Renal cortex interstitium (tissue), 11 donors: Measurements from ENCODE around the gene USP47. TPM values are rescaled to one million over a fixed set of nuclear protein-coding genes. Genes with fewer than 3 reads are reported as not detected.

ENCODE experiments used
- DNase-seq, 11 donors: peaks; one replicate each; pipeline ENCODE4 v3.0.0-alpha.2; 2013; ENCODE audit warnings: low read depth in 9 of 11, low spot score in 4 of 11; ENCODE audit errors: extremely low read depth in 1 of 11
- polyA plus RNA-seq, 3 donors: library from polyadenylated mRNA; unstranded; fragments of 120-200 nt; gene quantifications; one replicate each; pipeline ENCODE4 v1.2.1, GENCODE V29; 2013; ENCODE audit not compliant: insufficient read length in 3 of 3

USP47 gene
- polyA plus RNA-seq, 3 donors: 79.7 to 94.1 (median 91.5) TPM

- DNase-seq: no peak
Observed at GRCh38 chr11:11969380-11970215, 127.8 kb downstream of the USP47 start.

GRCh38 chr11:11970556-11970955, 128.8 kb downstream of the USP47 start:
- no peak for DNase-seq

- DNase-seq: peak in 1 of 11 donors; percentile 41
Observed at GRCh38 chr11:11971906-11972547, 130.3 kb downstream of the USP47 start.

- no peak for DNase-seq
Observed at GRCh38 chr11:11972730-11973341, 131.1 kb downstream of the USP47 start.

- DNase-seq: peak in 4 of 11 donors; percentile 30 to 46 (median 36)
Observed at GRCh38 chr11:11973361-11973800, 131.6 kb downstream of the USP47 start.

- no peak for DNase-seq
Observed at GRCh38 chr11:11973866-11974265, 132.1 kb downstream of the USP47 start.

GRCh38 chr11:11975201-11976092, 133.7 kb downstream of the USP47 start:
- no peak for DNase-seq

GRCh38 chr11:11976481-11977127, 134.8 kb downstream of the USP47 start:
- no peak for DNase-seq

GRCh38 chr11:11977206-11977938, 135.6 kb downstream of the USP47 start:
- DNase-seq: peak in 3 of 11 donors; percentile 24 to 51 (median 30)

GRCh38 chr11:11978098-11978637, 136.4 kb downstream of the USP47 start:
- DNase-seq: no peak

- DNase-seq: peak in 2 of 11 donors; percentile 34 to 44
Observed at GRCh38 chr11:11978792-11979487, 137.2 kb downstream of the USP47 start.

- peak in 1 of 11 donors; percentile 41 for DNase-seq
Observed at GRCh38 chr11:11979488-11980117, 137.8 kb downstream of the USP47 start.

GRCh38 chr11:11980200-11980599, 138.4 kb downstream of the USP47 start:
- DNase-seq: no peak

- DNase-seq: no peak
Observed at GRCh38 chr11:11980841-11981308, 139.1 kb downstream of the USP47 start.

GRCh38 chr11:11981364-11981763, 139.6 kb downstream of the USP47 start:
- no peak for DNase-seq

- DNase-seq: no peak
Observed at GRCh38 chr11:11981840-11982239, 140.1 kb downstream of the USP47 start.
